K562 (cell line): ENCODE measurements around the gene HLA-DOA. TPM values are rescaled to one million over a fixed set of nuclear protein-coding genes. Genes with fewer than 3 reads are reported as not detected.
A peak's percentile ranks its signal among the peaks of the same experiment; 100 is the strongest.

Experiments used
- BMI1 ChIP-seq: fragments of 150-350 bp; IDR thresholded peaks from 2 replicates; pipeline ENCODE4 v1.6.1; 2014; ENCODE audit warnings: low read length
- CBX5 ChIP-seq: IDR thresholded peaks from 2 replicates; pipeline ENCODE4 v1.6.1; 2014; ENCODE audit warnings: low read depth, borderline replicate concordance
- DDX20 ChIP-seq: fragments of 450-650 bp; IDR thresholded peaks from 2 replicates; pipeline ENCODE4 v1.6.1; 2016; ENCODE audit warnings: missing genetic modification characterization, low read depth, mild to moderate bottlenecking, missing compliant biosample characterization, moderate library complexity
- E2F8 ChIP-seq: fragments of 450-650 bp; IDR thresholded peaks from 2 replicates; pipeline ENCODE4 v1.7.1; 2018; ENCODE audit warnings: mild to moderate bottlenecking, low read depth; ENCODE audit not compliant: partially characterized antibody
- ETV5 ChIP-seq: sonication (generic); formaldehyde crosslinking; IDR thresholded peaks from 2 replicates; pipeline ENCODE4 v1.4.0; 2020; ENCODE audit warnings: low read depth, mild to moderate bottlenecking, missing genetic modification reagents
- HCFC1 ChIP-seq: IDR thresholded peaks from 2 replicates; pipeline ENCODE4 v1.6.1; 2012; ENCODE audit warnings: low read depth, low read length, improper control_type of control experiment
- HINFP ChIP-seq: fragments of 450-650 bp; conservative IDR thresholded peaks from 2 replicates; pipeline ENCODE4 v1.6.1; 2016; ENCODE audit warnings: missing genetic modification characterization, low read depth, mild to moderate bottlenecking, control low read depth, missing compliant biosample characterization
- KAT8 ChIP-seq: fragments of 450-650 bp; IDR thresholded peaks from 2 replicates; pipeline ENCODE4 v1.6.1; 2016; ENCODE audit warnings: low read depth, mild to moderate bottlenecking
- MAX ChIP-seq: sonication (generic); formaldehyde crosslinking; IDR thresholded peaks from 2 replicates; pipeline ENCODE4 v1.9.0; 2022; ENCODE audit warnings: mild to moderate bottlenecking, missing genetic modification reagents
- MBD2 ChIP-seq: sonication (generic); IDR thresholded peaks from 2 replicates; pipeline ENCODE4 v1.6.1; 2016; ENCODE audit warnings: low read depth, borderline replicate concordance
- NELFE ChIP-seq: IDR thresholded peaks from 2 replicates; pipeline ENCODE4 v1.6.1; 2011; ENCODE audit warnings: mild to moderate bottlenecking; ENCODE audit not compliant: insufficient read depth, insufficient read length
- PHB2 ChIP-seq: fragments of 450-650 bp; IDR thresholded peaks from 2 replicates; pipeline ENCODE4 v1.6.1; 2017; ENCODE audit warnings: low read depth
- RAD51 ChIP-seq: fragments of 450-650 bp; IDR thresholded peaks from 2 replicates; pipeline ENCODE4 v1.7.1; 2016; ENCODE audit warnings: low read depth, mild to moderate bottlenecking, borderline replicate concordance
- RBM22 ChIP-seq: fragments of 200-400 bp; formaldehyde crosslinking; IDR thresholded peaks from 2 replicates; pipeline ENCODE4 v1.6.1; 2018; ENCODE audit warnings: low read length, low read depth; ENCODE audit not compliant: poor library complexity, severe bottlenecking
- SMAD2 ChIP-seq: fragments of 150-350 bp; IDR thresholded peaks from 2 replicates; pipeline ENCODE4 v1.6.1; 2014; ENCODE audit warnings: low read depth, mild to moderate bottlenecking, low read length
- TAF9B ChIP-seq: fragments of 450-650 bp; IDR thresholded peaks from 2 replicates; pipeline ENCODE4 v1.6.1; 2018; ENCODE audit warnings: mild to moderate bottlenecking; ENCODE audit not compliant: partially characterized antibody
- TCF15 ChIP-seq: fragments of 250-450 bp; sonication (Bioruptor Pico); IDR thresholded peaks from 2 replicates; pipeline ENCODE4 v1.8.0; 2022; ENCODE audit warnings: moderate library complexity, mild to moderate bottlenecking, inconsistent platforms
- TCFL5 ChIP-seq: fragments of 250-450 bp; sonication (Bioruptor Pico); conservative IDR thresholded peaks from 2 replicates; pipeline ENCODE4 v1.6.1; 2021; ENCODE audit warnings: mild to moderate bottlenecking, moderate library complexity, matching md5 sums
- XRCC4 ChIP-seq: IDR thresholded peaks from one replicate; pipeline ENCODE4 v1.6.1; 2011; ENCODE audit not compliant: insufficient read depth, insufficient read length; ENCODE audit errors: extremely low read depth
- YBX1 ChIP-seq: fragments of 450-650 bp; IDR thresholded peaks from 2 replicates; pipeline ENCODE4 v1.7.1; 2016; ENCODE audit warnings: mild to moderate bottlenecking
- ZKSCAN1 ChIP-seq: fragments of 150-350 bp; IDR thresholded peaks from 2 replicates; pipeline ENCODE4 v1.6.1; 2016; ENCODE audit warnings: low read depth, low read length
- ZNF140 ChIP-seq: fragments of 250-450 bp; sonication (Bioruptor Pico); IDR thresholded peaks from 2 replicates; pipeline ENCODE4 v1.8.0; 2021; ENCODE audit warnings: moderate library complexity, mild to moderate bottlenecking, inconsistent platforms
- ZNF445 ChIP-seq: fragments of 250-450 bp; sonication (Bioruptor Pico); IDR thresholded peaks from 2 replicates; pipeline ENCODE4 v1.4.0; 2020; ENCODE audit warnings: low read depth, mild to moderate bottlenecking, moderate library complexity
- ZNF511 ChIP-seq: sonication (generic); formaldehyde crosslinking; IDR thresholded peaks from 2 replicates; pipeline ENCODE4 v1.8.0; 2022; ENCODE audit warnings: mild to moderate bottlenecking, missing genetic modification reagents
- ZNF764 ChIP-seq: fragments of 250-450 bp; sonication (Bioruptor Pico); IDR thresholded peaks from 2 replicates; pipeline ENCODE4 v1.4.0; 2020; ENCODE audit warnings: low read depth, mild to moderate bottlenecking, moderate library complexity
- polyA plus RNA-seq, 8 experiments: library from polyadenylated mRNA; depleted of rRNA in 4 of 8; stranded (reverse) in 5 of 8; unstranded in 3 of 8; fragments of >200 nt; fragmentation: Nextera tagmentation in 2 of 8; fragmentation: Illumina TruSeq in 1 of 8; extraction: Ambion mirVana in 2 of 8; extraction: Trizol in 1 of 8; gene quantifications; 2 replicates each; pipeline versions ENCODE4 v1.2.1 to v1.2.3, GENCODE V29; 2011 to 2014; ENCODE audit warnings: inconsistent platforms in 1 of 8, missing spikeins in 1 of 8
- total RNA-seq, 7 experiments: library from RNA; depleted of rRNA in 6 of 7; stranded (reverse); fragments of >200 nt in 6 of 7; fragmentation: Illumina TruSeq in 2 of 7; extraction: Trizol in 2 of 7; gene quantifications; 2 replicates each; pipeline versions ENCODE4 v1.2.1 to v1.2.3, GENCODE V29; 2011 to 2021; ENCODE audit warnings: low replicate concordance in 1 of 7

HLA-DOA gene
- total and polyA plus RNA-seq, 9 of the 15 experiments (the other 6 are each of a cell fraction or from before 2014, with no cell fraction given) = 0.07 TPM; not detected in 8

GRCh38 chr6:32969685-32970412, 39.5 kb downstream of the HLA-DOA start (continued):
- peak; percentile 16 for TF ChIP-seq E2F8
- peak; percentile 9; the same call in 1 of the 2 replicates for TF ChIP-seq MAX
- TF ChIP-seq RBM22 = no peak
- TF ChIP-seq RAD51 = no peak; the same call in 1 of the 2 replicates
- no peak for TF ChIP-seq BMI1
- TF ChIP-seq HINFP (tag) = no peak
- no peak for TF ChIP-seq XRCC4
- TF ChIP-seq MBD2 = no peak; the same call in 1 of the 2 replicates
- TF ChIP-seq NELFE = no peak
- no peak for TF ChIP-seq SMAD2
- no peak for TF ChIP-seq KAT8
- TF ChIP-seq TAF9B = no peak
- no peak for TF ChIP-seq TCFL5
- TF ChIP-seq DDX20 (tag) = no peak
- no peak for TF ChIP-seq ZNF764 (CRISPR knock-in tag)
- TF ChIP-seq ETV5 (CRISPR knock-in tag) = peak; percentile 87
- TF ChIP-seq PHB2 = peak; percentile 9; the same call in 1 of the 2 replicates
- no peak for TF ChIP-seq CBX5
- no peak; the same call in 1 of the 2 replicates for TF ChIP-seq ZKSCAN1
- no peak for TF ChIP-seq ZNF140
- no peak for TF ChIP-seq ZNF445
- TF ChIP-seq ZNF511 (CRISPR knock-in tag) = no peak
- TF ChIP-seq TCF15 (CRISPR knock-in tag) = no peak
- peak; percentile 41; the same call in 1 of the 2 replicates for TF ChIP-seq HCFC1
- TF ChIP-seq YBX1 = no peak
